HL-60 (cell line): ENCODE data around the gene MVD.

Experiments
- DNase-seq, 2 experiments: peaks; one replicate each; pipeline ENCODE4 v3.0.0-alpha.2; 2010 to 2020; ENCODE audit warnings: low read depth in 1 of 2, low spot score in 1 of 2
- H3K27ac ChIP-seq: fragments of 250-450 bp; sonication (Bioruptor Pico); replicated peaks from 2 replicates; pipeline ENCODE4 v1.5.1; 2020; ENCODE audit warnings: mild to moderate bottlenecking, moderate library complexity
- H3K27me3 ChIP-seq: fragments of 250-450 bp; sonication (Bioruptor Pico); 2 replicates; pipeline ENCODE4 v1.5.1; 2021; ENCODE audit warnings: mild to moderate bottlenecking, moderate library complexity; ENCODE audit not compliant: insufficient read depth, poor library complexity, severe bottlenecking
- H3K4me3 ChIP-seq: replicated peaks from 2 replicates; pipeline ENCODE4 v1.5.1; 2011; ENCODE audit warnings: mild to moderate bottlenecking, control low read depth, low read length; ENCODE audit not compliant: insufficient read depth
- GABPA ChIP-seq: IDR thresholded peaks from 2 replicates; pipeline ENCODE4 v1.6.1; 2012; ENCODE audit warnings: low read depth
- POLR2AphosphoS5 ChIP-seq: IDR thresholded peaks from 2 replicates; pipeline ENCODE4 v1.6.1; 2012; ENCODE audit warnings: low read depth
- SPI1 ChIP-seq: IDR thresholded peaks from 2 replicates; pipeline ENCODE4 v1.6.1; 2012; ENCODE audit warnings: low read depth, mild to moderate bottlenecking, borderline replicate concordance
- TF ChIP-seq, protein P1 (sequence below): IDR thresholded peaks from 2 replicates; pipeline ENCODE4 v1.6.1; 2012; ENCODE audit warnings: low read depth; ENCODE audit not compliant: insufficient replicate concordance
- TF ChIP-seq, protein P2 (sequence below): IDR thresholded peaks from one replicate; pipeline ENCODE4 v1.5.1; 2011; ENCODE audit warnings: low read length, control low read depth, inconsistent platforms; ENCODE audit not compliant: insufficient read depth

MVD gene

DNA sequence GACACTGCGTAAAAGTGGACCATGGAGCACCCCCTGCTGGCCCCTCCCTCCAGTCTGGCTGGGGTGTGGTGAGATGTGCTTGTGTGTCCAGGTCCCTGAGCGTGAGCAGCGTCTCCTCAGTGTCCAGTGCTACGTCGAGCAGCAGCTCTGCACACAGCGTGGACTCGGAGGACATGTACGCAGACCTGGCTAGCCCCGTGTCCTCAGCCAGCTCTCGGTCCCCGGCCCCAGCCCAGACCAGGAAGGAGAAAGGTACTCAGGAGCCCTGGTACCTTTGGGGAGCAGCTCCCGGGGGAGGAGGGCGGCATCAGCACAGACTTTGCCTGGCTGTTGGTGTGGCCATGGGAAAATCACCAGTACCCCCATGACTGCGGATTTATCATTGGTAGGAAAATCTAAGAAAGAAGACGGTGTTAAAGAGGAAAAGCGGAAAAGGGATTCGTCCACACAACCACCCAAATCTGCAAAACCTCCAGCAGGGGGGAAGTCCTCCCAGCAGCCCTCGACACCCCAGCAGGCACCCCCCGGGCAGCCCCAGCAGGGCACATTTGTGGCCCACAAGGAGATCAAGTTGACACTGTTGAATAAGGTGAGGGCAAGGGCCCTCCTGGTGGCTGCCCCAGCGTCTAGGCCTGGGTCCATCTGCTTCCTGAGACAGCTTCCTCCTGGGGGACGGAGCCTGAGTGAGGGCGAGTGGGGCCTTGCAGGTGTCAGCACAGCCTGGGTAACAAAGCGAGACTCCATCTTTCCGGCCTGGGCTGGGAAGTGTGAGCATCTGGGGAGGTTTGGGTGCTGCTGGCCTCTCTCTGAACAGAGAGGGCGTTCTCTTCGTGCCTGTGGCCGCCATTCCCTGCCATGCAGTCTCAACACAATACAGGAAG is 35.1 kb downstream of the MVD start:
- H3K27me3 ChIP-seq: no peaks in the 10 kb centered on the region
- TF ChIP-seq, protein P1, sequence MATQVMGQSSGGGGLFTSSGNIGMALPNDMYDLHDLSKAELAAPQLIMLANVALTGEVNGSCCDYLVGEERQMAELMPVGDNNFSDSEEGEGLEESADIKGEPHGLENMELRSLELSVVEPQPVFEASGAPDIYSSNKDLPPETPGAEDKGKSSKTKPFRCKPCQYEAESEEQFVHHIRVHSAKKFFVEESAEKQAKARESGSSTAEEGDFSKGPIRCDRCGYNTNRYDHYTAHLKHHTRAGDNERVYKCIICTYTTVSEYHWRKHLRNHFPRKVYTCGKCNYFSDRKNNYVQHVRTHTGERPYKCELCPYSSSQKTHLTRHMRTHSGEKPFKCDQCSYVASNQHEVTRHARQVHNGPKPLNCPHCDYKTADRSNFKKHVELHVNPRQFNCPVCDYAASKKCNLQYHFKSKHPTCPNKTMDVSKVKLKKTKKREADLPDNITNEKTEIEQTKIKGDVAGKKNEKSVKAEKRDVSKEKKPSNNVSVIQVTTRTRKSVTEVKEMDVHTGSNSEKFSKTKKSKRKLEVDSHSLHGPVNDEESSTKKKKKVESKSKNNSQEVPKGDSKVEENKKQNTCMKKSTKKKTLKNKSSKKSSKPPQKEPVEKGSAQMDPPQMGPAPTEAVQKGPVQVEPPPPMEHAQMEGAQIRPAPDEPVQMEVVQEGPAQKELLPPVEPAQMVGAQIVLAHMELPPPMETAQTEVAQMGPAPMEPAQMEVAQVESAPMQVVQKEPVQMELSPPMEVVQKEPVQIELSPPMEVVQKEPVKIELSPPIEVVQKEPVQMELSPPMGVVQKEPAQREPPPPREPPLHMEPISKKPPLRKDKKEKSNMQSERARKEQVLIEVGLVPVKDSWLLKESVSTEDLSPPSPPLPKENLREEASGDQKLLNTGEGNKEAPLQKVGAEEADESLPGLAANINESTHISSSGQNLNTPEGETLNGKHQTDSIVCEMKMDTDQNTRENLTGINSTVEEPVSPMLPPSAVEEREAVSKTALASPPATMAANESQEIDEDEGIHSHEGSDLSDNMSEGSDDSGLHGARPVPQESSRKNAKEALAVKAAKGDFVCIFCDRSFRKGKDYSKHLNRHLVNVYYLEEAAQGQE: no peak
- TF ChIP-seq SPI1 (no peak), GABPA (no peak), POLR2AphosphoS5 (no peak)
- TF ChIP-seq, protein P2, sequence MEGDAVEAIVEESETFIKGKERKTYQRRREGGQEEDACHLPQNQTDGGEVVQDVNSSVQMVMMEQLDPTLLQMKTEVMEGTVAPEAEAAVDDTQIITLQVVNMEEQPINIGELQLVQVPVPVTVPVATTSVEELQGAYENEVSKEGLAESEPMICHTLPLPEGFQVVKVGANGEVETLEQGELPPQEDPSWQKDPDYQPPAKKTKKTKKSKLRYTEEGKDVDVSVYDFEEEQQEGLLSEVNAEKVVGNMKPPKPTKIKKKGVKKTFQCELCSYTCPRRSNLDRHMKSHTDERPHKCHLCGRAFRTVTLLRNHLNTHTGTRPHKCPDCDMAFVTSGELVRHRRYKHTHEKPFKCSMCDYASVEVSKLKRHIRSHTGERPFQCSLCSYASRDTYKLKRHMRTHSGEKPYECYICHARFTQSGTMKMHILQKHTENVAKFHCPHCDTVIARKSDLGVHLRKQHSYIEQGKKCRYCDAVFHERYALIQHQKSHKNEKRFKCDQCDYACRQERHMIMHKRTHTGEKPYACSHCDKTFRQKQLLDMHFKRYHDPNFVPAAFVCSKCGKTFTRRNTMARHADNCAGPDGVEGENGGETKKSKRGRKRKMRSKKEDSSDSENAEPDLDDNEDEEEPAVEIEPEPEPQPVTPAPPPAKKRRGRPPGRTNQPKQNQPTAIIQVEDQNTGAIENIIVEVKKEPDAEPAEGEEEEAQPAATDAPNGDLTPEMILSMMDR: no peak
- DNase-seq: no peak
- H3K27ac ChIP-seq: no peak overlapping the region
- no peak overlapping the region for H3K4me3 ChIP-seq

DNA sequence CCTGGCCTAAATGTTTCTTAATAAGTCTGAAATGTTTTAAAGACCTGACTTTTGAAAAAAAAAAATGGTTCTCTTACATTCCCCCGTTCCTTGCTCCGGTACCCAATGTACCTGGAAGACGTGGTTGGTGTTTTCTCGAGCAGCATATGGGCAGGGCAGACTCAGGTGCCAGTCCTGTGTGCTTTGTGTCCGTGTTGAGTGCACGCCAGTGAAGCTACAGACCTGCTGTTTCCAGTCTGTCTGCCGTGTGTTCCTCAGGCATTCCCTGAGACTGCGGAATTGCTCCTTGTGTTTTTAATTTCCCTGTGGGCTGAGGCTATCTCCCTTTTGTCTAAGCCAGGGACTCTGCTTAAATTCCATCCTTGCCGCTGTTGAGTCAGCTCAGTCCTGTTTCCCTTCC is 36.2 kb downstream of the MVD start:
- no peak for DNase-seq
- no peak overlapping the region for H3K4me3 ChIP-seq
- no peaks in the 10 kb centered on the region for H3K27me3 ChIP-seq
- TF ChIP-seq, protein P2: no peak
- TF ChIP-seq POLR2AphosphoS5 (no peak), SPI1 (no peak), GABPA (no peak)
- TF ChIP-seq, protein P1: no peak
- no peak overlapping the region for H3K27ac ChIP-seq

DNA sequence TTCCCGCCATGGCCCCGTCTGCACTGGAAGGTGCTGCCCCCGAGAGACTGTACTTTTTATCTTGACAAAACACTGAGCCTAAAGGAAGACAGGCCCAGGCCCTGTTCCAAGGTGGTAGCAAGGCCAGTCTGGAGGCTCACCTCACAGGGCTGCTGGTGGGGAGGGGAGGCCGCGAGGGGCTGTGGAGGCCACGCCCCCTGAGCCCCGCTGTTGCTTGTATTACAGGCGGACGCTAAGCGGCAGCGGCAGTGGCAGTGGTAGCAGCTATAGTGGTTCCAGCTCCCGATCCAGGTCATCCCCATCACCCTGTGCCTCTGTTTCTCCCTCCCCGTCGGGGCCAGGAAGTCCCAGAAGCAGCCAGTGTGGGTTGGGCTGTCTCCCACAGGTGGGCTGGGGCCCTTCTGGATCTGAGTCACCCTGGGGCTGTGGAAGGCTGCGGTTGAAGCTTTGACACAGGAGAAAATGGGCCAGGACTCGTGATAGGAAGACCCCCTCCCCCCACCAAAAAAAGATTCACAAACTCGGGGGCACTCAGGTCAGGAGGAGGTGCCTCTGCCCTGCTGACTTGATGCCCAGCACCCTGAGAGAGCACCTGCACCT is 37.8 kb downstream of the MVD start:
- no peak overlapping the region for H3K27ac ChIP-seq
- no peak for DNase-seq
- H3K27me3 ChIP-seq: no peaks in the 10 kb centered on the region
- TF ChIP-seq SPI1 (no peak), GABPA (no peak)
- no peak overlapping the region for H3K4me3 ChIP-seq

DNA sequence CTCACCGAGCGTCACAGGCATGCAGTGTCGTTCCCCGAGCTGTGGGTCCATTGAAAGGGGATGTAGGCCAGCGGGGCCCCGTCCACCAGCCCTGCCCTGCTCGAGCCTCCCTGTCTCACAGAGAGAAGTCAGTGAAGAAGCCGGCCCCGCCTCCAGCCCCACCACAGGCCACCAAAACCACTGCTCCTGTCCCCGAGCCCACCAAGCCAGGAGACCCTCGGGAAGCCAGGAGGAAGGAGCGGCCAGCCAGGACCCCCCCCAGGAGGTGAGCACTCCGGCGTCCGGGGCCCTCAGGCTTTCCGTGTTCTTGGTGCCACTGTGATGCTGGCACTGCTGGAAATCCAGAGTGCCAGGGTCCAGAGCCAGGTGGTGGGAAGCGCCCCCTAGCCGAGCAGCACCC is 38.4 kb downstream of the MVD start:
- Histone ChIP-seq H3K4me3 (no peak overlapping the region), H3K27me3 (no peaks in the 10 kb centered on the region), H3K27ac (no peak overlapping the region)
- TF ChIP-seq, protein P1: no peak
- no peak for TF ChIP-seq SPI1
- no peak for TF ChIP-seq POLR2AphosphoS5
- TF ChIP-seq, protein P2: no peak
- TF ChIP-seq GABPA: no peak
- no peak for DNase-seq
